ENCODE measurements around the gene ITPR3.

DNA sequence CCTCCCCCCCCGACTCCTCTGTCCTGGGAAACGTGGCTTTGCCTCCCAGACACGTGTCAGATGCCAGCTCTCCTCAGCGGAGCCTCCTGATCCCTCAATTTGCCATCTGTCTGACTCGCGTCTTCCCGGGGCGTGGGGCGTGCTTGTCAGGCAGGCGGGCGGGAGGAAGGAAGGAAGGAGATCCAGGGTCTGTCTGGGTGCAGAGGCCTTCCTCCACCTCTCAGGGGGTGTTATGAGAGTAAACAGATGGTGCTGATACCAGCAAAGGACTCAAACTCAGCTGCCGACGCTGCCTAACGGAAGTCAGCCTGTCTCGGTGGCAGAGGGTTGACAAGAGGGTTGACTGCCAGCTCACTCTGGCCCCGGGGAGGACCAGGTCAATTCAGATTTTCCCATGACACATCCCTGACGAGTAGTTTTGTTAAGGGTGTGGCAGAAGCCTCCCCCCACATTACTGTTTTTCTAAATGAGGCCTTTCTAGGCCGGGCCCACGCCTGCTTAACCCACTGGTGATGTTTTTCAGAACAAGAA, 73.3 kb downstream of the ITPR3 start:
- TF ChIP-seq POLR2A (IDR thresholded peaks at IDR 0.05): no peak
- TF ChIP-seq, protein P1, sequence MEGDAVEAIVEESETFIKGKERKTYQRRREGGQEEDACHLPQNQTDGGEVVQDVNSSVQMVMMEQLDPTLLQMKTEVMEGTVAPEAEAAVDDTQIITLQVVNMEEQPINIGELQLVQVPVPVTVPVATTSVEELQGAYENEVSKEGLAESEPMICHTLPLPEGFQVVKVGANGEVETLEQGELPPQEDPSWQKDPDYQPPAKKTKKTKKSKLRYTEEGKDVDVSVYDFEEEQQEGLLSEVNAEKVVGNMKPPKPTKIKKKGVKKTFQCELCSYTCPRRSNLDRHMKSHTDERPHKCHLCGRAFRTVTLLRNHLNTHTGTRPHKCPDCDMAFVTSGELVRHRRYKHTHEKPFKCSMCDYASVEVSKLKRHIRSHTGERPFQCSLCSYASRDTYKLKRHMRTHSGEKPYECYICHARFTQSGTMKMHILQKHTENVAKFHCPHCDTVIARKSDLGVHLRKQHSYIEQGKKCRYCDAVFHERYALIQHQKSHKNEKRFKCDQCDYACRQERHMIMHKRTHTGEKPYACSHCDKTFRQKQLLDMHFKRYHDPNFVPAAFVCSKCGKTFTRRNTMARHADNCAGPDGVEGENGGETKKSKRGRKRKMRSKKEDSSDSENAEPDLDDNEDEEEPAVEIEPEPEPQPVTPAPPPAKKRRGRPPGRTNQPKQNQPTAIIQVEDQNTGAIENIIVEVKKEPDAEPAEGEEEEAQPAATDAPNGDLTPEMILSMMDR (IDR thresholded peaks at IDR 0.05): no peak

Data from prostate gland (tissue), 2 donors.